GM23338 (cell line): Measurements from ENCODE around the gene TEKT3. TPM values are rescaled to one million over a fixed set of nuclear protein-coding genes. Genes with fewer than 3 reads are reported as not detected.

Experiments used
- ATAC-seq: fragments of 200-7000 bp; cut with Tn5 transposase; 3 replicates; pipeline ENCODE4 v1.9.1; 2020
- DNase-seq: peaks from one replicate; pipeline ENCODE4 v3.0.0-alpha.2; 2015; ENCODE audit warnings: low spot score
- H2AFZ ChIP-seq: fragments of 200-600 bp; sonication (generic); 2 replicates; pipeline ENCODE4 v1.8.0; 2016; ENCODE audit warnings: antibody characterized with exemption, mild to moderate bottlenecking, moderate library complexity
- H3F3A ChIP-seq: fragments of 200-600 bp; sonication (generic); replicated peaks from 2 replicates; pipeline ENCODE4 v1.8.0; 2017; ENCODE audit warnings: antibody characterized with exemption, mixed run types, low read depth
- H3K27ac ChIP-seq: fragments of 200-600 bp; sonication (generic); 2 replicates; pipeline ENCODE4 v1.6.1; 2016; ENCODE audit warnings: low read depth
- H3K27me3 ChIP-seq: fragments of 200-600 bp; sonication (generic); 2 replicates; pipeline ENCODE4 v1.8.0; 2016; ENCODE audit warnings: mild to moderate bottlenecking, mixed run types, moderate library complexity; ENCODE audit not compliant: insufficient read depth
- H3K36me3 ChIP-seq: fragments of 200-600 bp; sonication (generic); 2 replicates; pipeline ENCODE4 v1.8.0; 2016; ENCODE audit warnings: mild to moderate bottlenecking; ENCODE audit not compliant: insufficient read depth
- H3K4me1 ChIP-seq: fragments of 200-600 bp; sonication (generic); 2 replicates; pipeline ENCODE4 v1.8.0; 2016; ENCODE audit warnings: mild to moderate bottlenecking, moderate library complexity; ENCODE audit not compliant: insufficient read depth
- H3K4me2 ChIP-seq: fragments of 200-600 bp; sonication (generic); 2 replicates; pipeline ENCODE4 v1.7.1; 2017; ENCODE audit warnings: mixed run types
- H3K4me3 ChIP-seq: fragments of 200-600 bp; sonication (generic); 2 replicates; pipeline ENCODE4 v1.6.1; 2016; ENCODE audit warnings: mixed run types
- H3K79me2 ChIP-seq: fragments of 200-600 bp; sonication (generic); replicated peaks from 2 replicates; pipeline ENCODE4 v1.8.0; 2017; ENCODE audit warnings: mild to moderate bottlenecking; ENCODE audit not compliant: insufficient read depth
- H3K9me2 ChIP-seq: fragments of 200-600 bp; sonication (generic); 2 replicates; pipeline ENCODE4 v1.8.0; 2017; ENCODE audit not compliant: insufficient read depth
- H4K20me1 ChIP-seq: fragments of 200-600 bp; sonication (generic); replicated peaks from 2 replicates; pipeline ENCODE4 v1.8.0; 2017; ENCODE audit warnings: mild to moderate bottlenecking; ENCODE audit not compliant: insufficient read depth
- H3K27ac Mint-ChIP-seq: 2 replicates; pipeline ENCODE4 v1.8.0; 2020; ENCODE audit warnings: inconsistent platforms, mild to moderate bottlenecking, moderate library complexity, mixed read lengths
- H3K27me3 Mint-ChIP-seq: 3 replicates; pipeline ENCODE4 v1.8.0; 2022; ENCODE audit warnings: low read depth, mild to moderate bottlenecking, moderate library complexity, mixed read lengths, inconsistent platforms; ENCODE audit not compliant: insufficient read depth, poor library complexity
- H3K36me3 Mint-ChIP-seq: 3 replicates; pipeline ENCODE4 v1.8.0; 2021; ENCODE audit warnings: low read depth, mild to moderate bottlenecking, inconsistent platforms, moderate library complexity, mixed read lengths
- H3K4me1 Mint-ChIP-seq: 3 replicates; pipeline ENCODE4 v1.8.0; 2020; ENCODE audit warnings: mild to moderate bottlenecking, inconsistent platforms, mixed read lengths
- H3K4me3 Mint-ChIP-seq: 3 replicates; pipeline ENCODE4 v1.8.0; 2021; ENCODE audit warnings: moderate library complexity, mild to moderate bottlenecking, inconsistent platforms, mixed read lengths
- H3K9me3 Mint-ChIP-seq: 3 replicates; pipeline ENCODE4 v1.8.0; 2020; ENCODE audit warnings: moderate library complexity, mild to moderate bottlenecking, inconsistent platforms, mixed read lengths
- CREB1 ChIP-seq: fragments of 250-450 bp; sonication (Bioruptor Pico); IDR thresholded peaks from 2 replicates; pipeline ENCODE4 v1.5.0; 2020; ENCODE audit warnings: low read depth, mild to moderate bottlenecking, moderate library complexity
- CTCF ChIP-seq, 2 experiments: fragments of 200-600 bp in 1 of 2; sonication (generic) in 1 of 2; conservative IDR thresholded peaks; 2 replicates each; pipeline versions ENCODE4 v1.5.1 to v1.6.1; 2016 to 2017; ENCODE audit warnings: antibody characterized with exemption in 2 of 2, low read depth in 2 of 2, mild to moderate bottlenecking in 2 of 2, moderate library complexity in 1 of 2
- EZH2 ChIP-seq: fragments of 200-600 bp; sonication (generic); IDR thresholded peaks from one replicate; pipeline ENCODE4 v1.8.0; 2017; ENCODE audit warnings: antibody characterized with exemption, mild to moderate bottlenecking, low read depth; ENCODE audit not compliant: unreplicated experiment
- JUNB ChIP-seq: IDR thresholded peaks from one replicate; pipeline ENCODE4 v1.6.1; 2016; ENCODE audit warnings: antibody characterized with exemption; ENCODE audit not compliant: unreplicated experiment
- NANOG ChIP-seq: IDR thresholded peaks from 2 replicates; pipeline ENCODE4 v1.6.1; 2016; ENCODE audit warnings: antibody characterized with exemption, borderline replicate concordance
- POLR2AphosphoS5 ChIP-seq: IDR thresholded peaks from 2 replicates; pipeline ENCODE4 v1.6.1; 2016; ENCODE audit warnings: antibody characterized with exemption, low read depth
- polyA plus RNA-seq: library from polyadenylated mRNA; unstranded; fragments of >200 nt; fragmentation: Nextera tagmentation; extraction: Ambion mirVana; gene quantifications from 2 replicates; pipeline ENCODE4 v1.2.1, GENCODE V29; 2016
- total RNA-seq: library from RNA; depleted of rRNA; stranded (reverse); fragments of >200 nt; shearing (Covaris generic); gene quantifications from 2 replicates; pipeline ENCODE4 v1.2.3, GENCODE V29; 2014
- TF ChIP-seq, protein P1 (sequence below): fragments of 250-450 bp; sonication (Bioruptor Pico); IDR thresholded peaks from 2 replicates; pipeline ENCODE4 v1.5.0; 2020; ENCODE audit warnings: mild to moderate bottlenecking, moderate library complexity

Gene TEKT3
- total and polyA plus RNA-seq, 2 experiments from 2014 or later = 1.6 to 2.0 TPM

- no peak overlapping the region for H3K4me3 ChIP-seq
- DNase-seq (no peak), ATAC-seq (no peak)
- TF ChIP-seq CREB1 (CRISPR knock-in tag) (no peak), EZH2 (no peak), JUNB (no peak), POLR2AphosphoS5 (no peak), CTCF (conservative IDR thresholded peaks at IDR 0.05; ENCODE audit: low read depth in 2 of 2) (no peak), NANOG (no peak)
- TF ChIP-seq, protein P1, sequence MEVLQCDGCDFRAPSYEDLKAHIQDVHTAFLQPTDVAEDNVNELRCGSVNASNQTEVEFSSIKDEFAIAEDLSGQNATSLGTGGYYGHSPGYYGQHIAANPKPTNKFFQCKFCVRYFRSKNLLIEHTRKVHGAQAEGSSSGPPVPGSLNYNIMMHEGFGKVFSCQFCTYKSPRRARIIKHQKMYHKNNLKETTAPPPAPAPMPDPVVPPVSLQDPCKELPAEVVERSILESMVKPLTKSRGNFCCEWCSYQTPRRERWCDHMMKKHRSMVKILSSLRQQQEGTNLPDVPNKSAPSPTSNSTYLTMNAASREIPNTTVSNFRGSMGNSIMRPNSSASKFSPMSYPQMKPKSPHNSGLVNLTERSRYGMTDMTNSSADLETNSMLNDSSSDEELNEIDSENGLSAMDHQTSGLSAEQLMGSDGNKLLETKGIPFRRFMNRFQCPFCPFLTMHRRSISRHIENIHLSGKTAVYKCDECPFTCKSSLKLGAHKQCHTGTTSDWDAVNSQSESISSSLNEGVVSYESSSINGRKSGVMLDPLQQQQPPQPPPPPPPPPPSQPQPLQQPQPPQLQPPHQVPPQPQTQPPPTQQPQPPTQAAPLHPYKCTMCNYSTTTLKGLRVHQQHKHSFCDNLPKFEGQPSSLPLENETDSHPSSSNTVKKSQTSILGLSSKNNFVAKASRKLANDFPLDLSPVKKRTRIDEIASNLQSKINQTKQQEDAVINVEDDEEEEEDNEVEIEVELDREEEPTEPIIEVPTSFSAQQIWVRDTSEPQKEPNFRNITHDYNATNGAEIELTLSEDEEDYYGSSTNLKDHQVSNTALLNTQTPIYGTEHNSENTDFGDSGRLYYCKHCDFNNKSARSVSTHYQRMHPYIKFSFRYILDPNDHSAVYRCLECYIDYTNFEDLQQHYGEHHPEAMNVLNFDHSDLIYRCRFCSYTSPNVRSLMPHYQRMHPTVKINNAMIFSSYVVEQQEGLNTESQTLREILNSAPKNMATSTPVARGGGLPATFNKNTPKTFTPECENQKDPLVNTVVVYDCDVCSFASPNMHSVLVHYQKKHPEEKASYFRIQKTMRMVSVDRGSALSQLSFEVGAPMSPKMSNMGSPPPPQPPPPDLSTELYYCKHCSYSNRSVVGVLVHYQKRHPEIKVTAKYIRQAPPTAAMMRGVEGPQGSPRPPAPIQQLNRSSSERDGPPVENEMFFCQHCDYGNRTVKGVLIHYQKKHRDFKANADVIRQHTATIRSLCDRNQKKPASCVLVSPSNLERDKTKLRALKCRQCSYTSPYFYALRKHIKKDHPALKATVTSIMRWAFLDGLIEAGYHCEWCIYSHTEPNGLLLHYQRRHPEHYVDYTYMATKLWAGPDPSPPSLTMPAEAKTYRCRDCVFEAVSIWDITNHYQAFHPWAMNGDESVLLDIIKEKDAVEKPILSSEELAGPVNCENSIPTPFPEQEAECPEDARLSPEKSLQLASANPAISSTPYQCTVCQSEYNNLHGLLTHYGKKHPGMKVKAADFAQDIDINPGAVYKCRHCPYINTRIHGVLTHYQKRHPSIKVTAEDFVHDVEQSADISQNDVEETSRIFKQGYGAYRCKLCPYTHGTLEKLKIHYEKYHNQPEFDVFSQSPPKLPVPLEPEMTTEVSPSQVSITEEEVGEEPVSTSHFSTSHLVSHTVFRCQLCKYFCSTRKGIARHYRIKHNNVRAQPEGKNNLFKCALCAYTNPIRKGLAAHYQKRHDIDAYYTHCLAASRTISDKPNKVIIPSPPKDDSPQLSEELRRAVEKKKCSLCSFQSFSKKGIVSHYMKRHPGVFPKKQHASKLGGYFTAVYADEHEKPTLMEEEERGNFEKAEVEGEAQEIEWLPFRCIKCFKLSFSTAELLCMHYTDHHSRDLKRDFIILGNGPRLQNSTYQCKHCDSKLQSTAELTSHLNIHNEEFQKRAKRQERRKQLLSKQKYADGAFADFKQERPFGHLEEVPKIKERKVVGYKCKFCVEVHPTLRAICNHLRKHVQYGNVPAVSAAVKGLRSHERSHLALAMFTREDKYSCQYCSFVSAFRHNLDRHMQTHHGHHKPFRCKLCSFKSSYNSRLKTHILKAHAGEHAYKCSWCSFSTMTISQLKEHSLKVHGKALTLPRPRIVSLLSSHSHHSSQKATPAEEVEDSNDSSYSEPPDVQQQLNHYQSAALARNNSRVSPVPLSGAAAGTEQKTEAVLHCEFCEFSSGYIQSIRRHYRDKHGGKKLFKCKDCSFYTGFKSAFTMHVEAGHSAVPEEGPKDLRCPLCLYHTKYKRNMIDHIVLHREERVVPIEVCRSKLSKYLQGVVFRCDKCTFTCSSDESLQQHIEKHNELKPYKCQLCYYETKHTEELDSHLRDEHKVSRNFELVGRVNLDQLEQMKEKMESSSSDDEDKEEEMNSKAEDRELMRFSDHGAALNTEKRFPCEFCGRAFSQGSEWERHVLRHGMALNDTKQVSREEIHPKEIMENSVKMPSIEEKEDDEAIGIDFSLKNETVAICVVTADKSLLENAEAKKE = no peak
- H3K79me2 ChIP-seq = no peaks in the 10 kb centered on the region
- H4K20me1 ChIP-seq = no peaks in the 10 kb centered on the region
- no peaks in the 10 kb centered on the region for H3K36me3 ChIP-seq
- Mint-ChIP-seq H3K27ac (no peak overlapping the region), H3K4me3 (no peak overlapping the region), H3K27me3 (peaks cover 2% of the 10 kb centered on the region), H3K36me3 (no peaks in the 10 kb centered on the region), H3K4me1 (peaks cover 2% of the 10 kb centered on the region; the same call in 2 of the 3 replicates), H3K9me3 (no peaks in the 10 kb centered on the region)
- H3K27ac ChIP-seq = no peak overlapping the region
- no peaks in the 10 kb centered on the region; the same call in 1 of the 2 replicates for H3K9me2 ChIP-seq
- no peaks in the 10 kb centered on the region for H3F3A ChIP-seq
- no peaks in the 10 kb centered on the region for H3K27me3 ChIP-seq
- H3K4me1 ChIP-seq = no peaks in the 10 kb centered on the region
- H3K4me2 ChIP-seq = no peak overlapping the region
- H2AFZ ChIP-seq = no peak overlapping the region
These were observed 21.9 kb downstream of the TEKT3 start for GRCh38 chr17:15319452-15320010.
